Caco-2 (cell line): ENCODE data around the gene TOP2B. TPM values are rescaled to one million over a fixed set of nuclear protein-coding genes. Genes with fewer than 3 reads are reported as not detected.

Experiments used
- BruUV-seq: library from RNA; stranded (reverse); fragments of 400-500 nt; replicated peaks from 2 replicates; lab custom pipeline; 2021; lab: Mats Ljungman, UMichigan
- CTCF ChIA-PET: fragments of 300-600 bp; sonication (Branson Sonifier 250); formaldehyde crosslinking; loops from one replicate; lab custom pipeline; 2022; ENCODE audit warnings: antibody characterized with exemption; lab: Charles Lee
- POLR2A ChIA-PET: fragments of 300-600 bp; sonication (Branson Sonifier 250); formaldehyde crosslinking; loops from one replicate; lab custom pipeline; 2022; ENCODE audit warnings: antibody characterized with exemption; lab: Charles Lee
- DNase-seq, 2 experiments: peaks; one replicate each; pipeline versions ENCODE4 v3.0.0 to v3.0.0-alpha.2; 2020 to 2022
- H3K27me3 ChIP-seq: replicated peaks from 2 replicates; pipeline ENCODE4 v1.6.0; 2011; ENCODE audit warnings: low read length; ENCODE audit not compliant: control insufficient read depth, insufficient read depth
- H3K36me3 ChIP-seq: 2 replicates; pipeline ENCODE4 v1.5.1; 2011; ENCODE audit warnings: low read length; ENCODE audit not compliant: control insufficient read depth, insufficient read depth
- H3K4me1 ChIP-seq: fragments of 250-450 bp; sonication (Bioruptor Pico); 2 replicates; pipeline ENCODE4 v1.5.1; 2020; ENCODE audit warnings: mild to moderate bottlenecking
- H3K4me3 ChIP-seq: 2 replicates; pipeline ENCODE4 v1.5.1; 2011; ENCODE audit warnings: low read depth, mild to moderate bottlenecking, control low read depth, low read length
- H3K9me3 ChIP-seq: fragments of 250-450 bp; sonication (Bioruptor Pico); 2 replicates; pipeline ENCODE4 v1.5.1; 2020; ENCODE audit warnings: mild to moderate bottlenecking, moderate library complexity
- H3K27ac Mint-ChIP-seq: one replicate; pipeline ENCODE4 v1.8.0; 2022; ENCODE audit warnings: mixed read lengths; ENCODE audit not compliant: unreplicated experiment
- H3K27me3 Mint-ChIP-seq: one replicate; pipeline ENCODE4 v1.8.0; 2022; ENCODE audit warnings: mixed read lengths; ENCODE audit not compliant: insufficient read depth, unreplicated experiment
- H3K36me3 Mint-ChIP-seq: one replicate; pipeline ENCODE4 v1.8.0; 2022; ENCODE audit warnings: mild to moderate bottlenecking, mixed read lengths; ENCODE audit not compliant: insufficient read depth, unreplicated experiment
- H3K4me1 Mint-ChIP-seq: one replicate; pipeline ENCODE4 v1.8.0; 2022; ENCODE audit warnings: low read depth, mixed read lengths; ENCODE audit not compliant: unreplicated experiment
- H3K4me3 Mint-ChIP-seq: one replicate; pipeline ENCODE4 v1.8.0; 2022; ENCODE audit warnings: mild to moderate bottlenecking, moderate library complexity, mixed read lengths; ENCODE audit not compliant: unreplicated experiment
- H3K9me3 Mint-ChIP-seq: one replicate; pipeline ENCODE4 v1.8.0; 2022; ENCODE audit warnings: mixed read lengths; ENCODE audit not compliant: unreplicated experiment
- intact Hi-C: fragments of 100-400 bp; cut with micrococcal nuclease; formaldehyde crosslinking; loops from one replicate; pipeline ENCODE4 v1.10.0; 2022; ENCODE audit not compliant: unreplicated experiment
- total RNA-seq: library from RNA; stranded (reverse); gene quantifications from 2 replicates; pipeline ENCODE4 v1.2.3, GENCODE V29; 2022
- TF ChIP-seq, protein P1 (sequence below), 2 experiments: fragments of 200-600 bp in 1 of 2; IDR thresholded peaks; 1 replicate in 1 of 2; 2 replicates in 1 of 2; pipeline versions ENCODE4 v1.5.1 to v1.8.0; 2011 to 2022; ENCODE audit warnings: antibody characterized with exemption in 1 of 2, control low read depth in 1 of 2, inconsistent platforms in 1 of 2, low read depth in 1 of 2, low read length in 1 of 2, mild to moderate bottlenecking in 1 of 2, moderate library complexity in 1 of 2; ENCODE audit not compliant: insufficient read depth in 1 of 2, severe bottlenecking in 1 of 2, unreplicated experiment in 1 of 2

Gene TOP2B
- total RNA-seq, 1 experiment from 2014 or later: 83.1 TPM

GRCh38 chr3:25588441-25589103 lies 76.1 kb downstream of the TOP2B start:
- no peak overlapping the region for H3K4me3 Mint-ChIP-seq
- Histone ChIP-seq H3K4me1 (peaks cover 10% of the 10 kb centered on the region; the same call in 1 of the 2 replicates), H3K27me3 (no peaks in the 10 kb centered on the region), H3K36me3 (no peaks in the 10 kb centered on the region), H3K9me3 (no peaks in the 10 kb centered on the region), H3K4me3 (no peak overlapping the region)
- CTCF ChIA-PET: no interaction called here
- peaks cover 8% of the 10 kb centered on the region for H3K9me3 Mint-ChIP-seq
- TF ChIP-seq, protein P1, sequence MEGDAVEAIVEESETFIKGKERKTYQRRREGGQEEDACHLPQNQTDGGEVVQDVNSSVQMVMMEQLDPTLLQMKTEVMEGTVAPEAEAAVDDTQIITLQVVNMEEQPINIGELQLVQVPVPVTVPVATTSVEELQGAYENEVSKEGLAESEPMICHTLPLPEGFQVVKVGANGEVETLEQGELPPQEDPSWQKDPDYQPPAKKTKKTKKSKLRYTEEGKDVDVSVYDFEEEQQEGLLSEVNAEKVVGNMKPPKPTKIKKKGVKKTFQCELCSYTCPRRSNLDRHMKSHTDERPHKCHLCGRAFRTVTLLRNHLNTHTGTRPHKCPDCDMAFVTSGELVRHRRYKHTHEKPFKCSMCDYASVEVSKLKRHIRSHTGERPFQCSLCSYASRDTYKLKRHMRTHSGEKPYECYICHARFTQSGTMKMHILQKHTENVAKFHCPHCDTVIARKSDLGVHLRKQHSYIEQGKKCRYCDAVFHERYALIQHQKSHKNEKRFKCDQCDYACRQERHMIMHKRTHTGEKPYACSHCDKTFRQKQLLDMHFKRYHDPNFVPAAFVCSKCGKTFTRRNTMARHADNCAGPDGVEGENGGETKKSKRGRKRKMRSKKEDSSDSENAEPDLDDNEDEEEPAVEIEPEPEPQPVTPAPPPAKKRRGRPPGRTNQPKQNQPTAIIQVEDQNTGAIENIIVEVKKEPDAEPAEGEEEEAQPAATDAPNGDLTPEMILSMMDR (IDR thresholded peaks at IDR 0.05; ENCODE audit: insufficient read depth in 1 of 2, low read depth in 1 of 2, low read length in 1 of 2, severe bottlenecking in 1 of 2, unreplicated experiment in 1 of 2): no peak
- no peaks in the 10 kb centered on the region for H3K27me3 Mint-ChIP-seq
- BruUV-seq: no TSS peak
- no peak overlapping the region for H3K27ac Mint-ChIP-seq
- H3K4me1 Mint-ChIP-seq: peaks cover 6% of the 10 kb centered on the region
- no peak for DNase-seq
- H3K36me3 Mint-ChIP-seq: no peaks in the 10 kb centered on the region
- intact Hi-C loops: no loop called here
- POLR2A ChIA-PET: no interaction called here

DNA sequence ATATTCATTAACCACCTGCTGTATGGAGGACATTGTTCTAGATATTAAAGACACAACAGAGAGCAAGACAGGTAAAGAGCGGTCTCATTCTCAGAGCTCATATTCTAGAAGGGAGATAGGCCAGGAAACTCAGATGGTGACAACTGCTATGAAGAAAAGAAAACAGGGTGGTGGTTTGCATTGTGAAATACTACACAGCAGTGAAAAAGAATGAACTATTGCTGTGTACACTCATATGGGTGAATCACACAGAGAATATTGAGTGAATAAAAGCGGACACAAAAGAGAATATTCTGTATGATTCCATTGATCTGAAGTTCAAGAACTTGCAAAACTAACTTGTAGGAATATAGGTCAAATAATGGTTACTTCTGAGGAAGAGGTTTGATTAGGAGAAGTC lies 76.7 kb downstream of the TOP2B start:
- intact Hi-C loops: no loop called here
- H3K9me3 ChIP-seq: no peaks in the 10 kb centered on the region
- no peak for DNase-seq
- Mint-ChIP-seq H3K36me3 (no peaks in the 10 kb centered on the region), H3K27ac (no peak overlapping the region), H3K9me3 (peaks cover 8% of the 10 kb centered on the region), H3K4me3 (no peak overlapping the region), H3K4me1 (peaks cover 6% of the 10 kb centered on the region), H3K27me3 (no peaks in the 10 kb centered on the region)
- no peaks in the 10 kb centered on the region for H3K27me3 ChIP-seq
- POLR2A ChIA-PET: no interaction called here
- no TSS peak for BruUV-seq
- H3K4me1 ChIP-seq: peaks cover 7% of the 10 kb centered on the region; the same call in 1 of the 2 replicates
- no peak overlapping the region for H3K4me3 ChIP-seq
- no peaks in the 10 kb centered on the region for H3K36me3 ChIP-seq
- CTCF ChIA-PET: no interaction called here
- TF ChIP-seq, protein P1 (IDR thresholded peaks at IDR 0.05; ENCODE audit: insufficient read depth in 1 of 2, low read depth in 1 of 2, low read length in 1 of 2, severe bottlenecking in 1 of 2, unreplicated experiment in 1 of 2): no peak

GRCh38 chr3:25587526-25587925 lies 77.2 kb downstream of the TOP2B start:
- H3K4me3 ChIP-seq: no peak overlapping the region
- BruUV-seq: no TSS peak
- H3K9me3 ChIP-seq: no peaks in the 10 kb centered on the region
- Mint-ChIP-seq H3K9me3 (peaks cover 8% of the 10 kb centered on the region), H3K4me1 (peaks cover 6% of the 10 kb centered on the region), H3K4me3 (no peak overlapping the region), H3K27ac (no peak overlapping the region), H3K27me3 (no peaks in the 10 kb centered on the region), H3K36me3 (no peaks in the 10 kb centered on the region)
- intact Hi-C loops: no loop called here
- no peak for DNase-seq
- H3K36me3 ChIP-seq: no peaks in the 10 kb centered on the region
- H3K27me3 ChIP-seq: no peaks in the 10 kb centered on the region
- TF ChIP-seq, protein P1 (IDR thresholded peaks at IDR 0.05; ENCODE audit: insufficient read depth in 1 of 2, low read depth in 1 of 2, low read length in 1 of 2, severe bottlenecking in 1 of 2, unreplicated experiment in 1 of 2): no peak
- POLR2A ChIA-PET: no interaction called here
- peaks cover 5% of the 10 kb centered on the region; the same call in 1 of the 2 replicates for H3K4me1 ChIP-seq
- CTCF ChIA-PET: no interaction called here
